ENCODE data around the gene HYOU1. TPM values are rescaled to one million over a fixed set of nuclear protein-coding genes. Genes with fewer than 3 reads are reported as not detected.

Gene HYOU1
- total RNA-seq, 2 donors from 2014 or later = 277 to 315 TPM

DNA sequence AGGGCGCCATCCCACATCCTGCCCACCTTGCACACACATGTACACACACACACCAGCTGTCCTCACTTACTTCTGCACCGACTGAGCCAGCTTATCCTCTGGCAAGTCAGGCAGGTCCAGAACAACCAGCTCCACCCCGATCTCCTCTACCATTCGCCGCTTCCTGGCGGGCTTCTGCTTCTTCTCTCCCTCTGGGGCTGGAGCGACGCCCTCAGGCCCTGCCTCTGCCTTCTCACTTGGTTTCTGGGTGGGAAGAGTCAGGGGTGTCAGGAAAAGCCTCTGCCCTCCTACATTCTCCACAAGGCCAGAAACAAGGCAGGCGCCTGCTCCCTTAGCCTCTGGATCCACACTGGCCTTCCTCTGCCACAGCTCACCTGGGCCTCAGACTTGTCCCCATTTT, 8.4 kb downstream of the HYOU1 start:
- Mint-ChIP-seq H3K9me3 (no peaks in the 10 kb centered on the region), H3K27me3 (ENCODE audit: insufficient read depth) (no peaks in the 10 kb centered on the region), H3K4me3 (no peak overlapping the region), H3K27ac (no peak overlapping the region), H3K36me3 (ENCODE audit: low read depth) (peaks cover 88% of the 10 kb centered on the region), H3K4me1 (peaks cover 9% of the 10 kb centered on the region)
- 94 to 98% methylated on average over 8 to 9 of the region's 9 CpGs for WGBS, 2 experiments (ENCODE audit: insufficient coverage in 1 of 2, insufficient read length in 1 of 2)
- Histone ChIP-seq H3K27ac (ENCODE audit: low read depth, low read length) (no peak overlapping the region), H3K9ac (ENCODE audit: extremely low read depth, low read length, poor library complexity, severe bottlenecking) (no peak overlapping the region), H3K27me3 (ENCODE audit: control insufficient read depth, insufficient read depth, low read length, poor library complexity, severe bottlenecking) (no peaks in the 10 kb centered on the region), H3K36me3 (ENCODE audit: control insufficient read depth, insufficient read depth, low read length) (peaks cover 98% of the 10 kb centered on the region), H3K4me1 (ENCODE audit: control insufficient read depth, insufficient read depth, low read length) (no peaks in the 10 kb centered on the region), H3K4me3 (ENCODE audit: low read length) (no peak overlapping the region), H3K9me3 (ENCODE audit: control insufficient read depth, low read length) (no peaks in the 10 kb centered on the region)
- no peak for DNase-seq
- TF ChIP-seq, protein P1, sequence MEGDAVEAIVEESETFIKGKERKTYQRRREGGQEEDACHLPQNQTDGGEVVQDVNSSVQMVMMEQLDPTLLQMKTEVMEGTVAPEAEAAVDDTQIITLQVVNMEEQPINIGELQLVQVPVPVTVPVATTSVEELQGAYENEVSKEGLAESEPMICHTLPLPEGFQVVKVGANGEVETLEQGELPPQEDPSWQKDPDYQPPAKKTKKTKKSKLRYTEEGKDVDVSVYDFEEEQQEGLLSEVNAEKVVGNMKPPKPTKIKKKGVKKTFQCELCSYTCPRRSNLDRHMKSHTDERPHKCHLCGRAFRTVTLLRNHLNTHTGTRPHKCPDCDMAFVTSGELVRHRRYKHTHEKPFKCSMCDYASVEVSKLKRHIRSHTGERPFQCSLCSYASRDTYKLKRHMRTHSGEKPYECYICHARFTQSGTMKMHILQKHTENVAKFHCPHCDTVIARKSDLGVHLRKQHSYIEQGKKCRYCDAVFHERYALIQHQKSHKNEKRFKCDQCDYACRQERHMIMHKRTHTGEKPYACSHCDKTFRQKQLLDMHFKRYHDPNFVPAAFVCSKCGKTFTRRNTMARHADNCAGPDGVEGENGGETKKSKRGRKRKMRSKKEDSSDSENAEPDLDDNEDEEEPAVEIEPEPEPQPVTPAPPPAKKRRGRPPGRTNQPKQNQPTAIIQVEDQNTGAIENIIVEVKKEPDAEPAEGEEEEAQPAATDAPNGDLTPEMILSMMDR (conservative IDR thresholded peaks at IDR 0.05) = no peak

DNA sequence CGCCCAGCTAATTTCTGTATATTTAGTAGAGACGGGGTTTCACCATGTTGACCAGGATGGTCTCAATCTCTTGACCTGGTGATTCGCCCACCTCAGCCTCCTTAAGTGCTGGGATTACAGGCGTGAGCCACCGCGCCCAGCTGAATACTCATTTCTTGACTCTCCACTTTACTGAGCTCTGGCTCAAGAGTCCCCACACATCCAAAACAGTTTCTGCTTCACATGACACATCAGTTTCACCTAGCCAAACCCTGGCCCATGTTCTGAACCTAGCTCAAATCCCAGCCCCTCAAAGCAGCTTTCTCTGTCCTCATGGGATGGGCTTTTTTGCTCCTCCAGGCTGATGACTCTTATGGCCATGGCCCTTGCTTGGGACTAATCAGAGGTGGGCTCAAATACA, 9.8 kb downstream of the HYOU1 start:
- Histone ChIP-seq H3K27me3 (ENCODE audit: control insufficient read depth, insufficient read depth, low read length, poor library complexity, severe bottlenecking) (no peaks in the 10 kb centered on the region), H3K4me1 (ENCODE audit: control insufficient read depth, insufficient read depth, low read length) (no peaks in the 10 kb centered on the region), H3K27ac (ENCODE audit: low read depth, low read length) (no peak overlapping the region), H3K9me3 (ENCODE audit: control insufficient read depth, low read length) (no peaks in the 10 kb centered on the region), H3K4me3 (ENCODE audit: low read length) (no peak overlapping the region), H3K9ac (ENCODE audit: extremely low read depth, low read length, poor library complexity, severe bottlenecking) (no peak overlapping the region), H3K36me3 (ENCODE audit: control insufficient read depth, insufficient read depth, low read length) (peaks cover 84% of the 10 kb centered on the region)
- Mint-ChIP-seq H3K36me3 (ENCODE audit: low read depth) (peaks cover 76% of the 10 kb centered on the region), H3K9me3 (no peaks in the 10 kb centered on the region), H3K27ac (no peak overlapping the region), H3K4me1 (peaks cover 9% of the 10 kb centered on the region), H3K27me3 (ENCODE audit: insufficient read depth) (no peaks in the 10 kb centered on the region), H3K4me3 (no peak overlapping the region)
- TF ChIP-seq, protein P1 (conservative IDR thresholded peaks at IDR 0.05) = no peak
- no peak for DNase-seq
- WGBS, 2 experiments (ENCODE audit: insufficient coverage in 1 of 2, insufficient read length in 1 of 2) = 93 to 94% methylated on average over 6 of the region's 6 CpGs

DNA sequence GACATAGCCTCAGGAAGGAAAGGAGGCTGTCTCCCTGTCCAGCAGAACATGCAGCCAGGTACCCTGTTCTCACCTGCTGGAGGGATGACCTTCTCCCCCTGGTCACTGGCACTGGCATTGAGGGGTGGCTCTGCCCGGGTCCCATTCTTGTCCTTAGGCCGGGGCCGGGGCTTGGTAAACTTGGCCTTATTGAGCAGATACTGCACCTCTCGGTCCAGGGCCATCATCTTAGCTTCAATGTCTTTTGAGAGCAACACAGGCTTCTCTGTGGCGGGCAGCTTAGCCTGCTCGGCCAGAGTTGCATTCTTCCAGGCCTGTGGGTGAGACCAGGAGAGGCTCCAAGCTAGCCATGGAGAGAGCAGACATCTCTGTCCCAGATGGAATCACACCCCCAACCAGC, 10.5 kb downstream of the HYOU1 start:
- Histone ChIP-seq H3K27me3 (ENCODE audit: control insufficient read depth, insufficient read depth, low read length, poor library complexity, severe bottlenecking) (no peaks in the 10 kb centered on the region), H3K4me1 (ENCODE audit: control insufficient read depth, insufficient read depth, low read length) (no peaks in the 10 kb centered on the region), H3K27ac (ENCODE audit: low read depth, low read length) (no peak overlapping the region), H3K9me3 (ENCODE audit: control insufficient read depth, low read length) (no peaks in the 10 kb centered on the region), H3K9ac (ENCODE audit: extremely low read depth, low read length, poor library complexity, severe bottlenecking) (no peak overlapping the region), H3K4me3 (ENCODE audit: low read length) (no peak overlapping the region), H3K36me3 (ENCODE audit: control insufficient read depth, insufficient read depth, low read length) (peaks cover 77% of the 10 kb centered on the region)
- peaks cover 69% of the 10 kb centered on the region for H3K36me3 Mint-ChIP-seq (ENCODE audit: low read depth)
- H3K9me3 Mint-ChIP-seq = no peaks in the 10 kb centered on the region
- H3K4me1 Mint-ChIP-seq = peaks cover 9% of the 10 kb centered on the region
- no peaks in the 10 kb centered on the region for H3K27me3 Mint-ChIP-seq (ENCODE audit: insufficient read depth)
- TF ChIP-seq, protein P1 (conservative IDR thresholded peaks at IDR 0.05) = no peak
- no peak for DNase-seq
- no peak overlapping the region for H3K4me3 Mint-ChIP-seq
- WGBS, 2 experiments (ENCODE audit: insufficient coverage in 1 of 2, insufficient read length in 1 of 2) = 94% methylated on average over 6 of the region's 6 CpGs
- H3K27ac Mint-ChIP-seq = no peak overlapping the region
